Fibroblast of peridontal ligament (primary cell): ENCODE measurements around the gene RARB.

Source experiments
- DNase-seq: peaks from one replicate; pipeline ENCODE4 v3.0.0-alpha.2; 2010; ENCODE audit errors: extremely low read depth

The RARB gene

DNA sequence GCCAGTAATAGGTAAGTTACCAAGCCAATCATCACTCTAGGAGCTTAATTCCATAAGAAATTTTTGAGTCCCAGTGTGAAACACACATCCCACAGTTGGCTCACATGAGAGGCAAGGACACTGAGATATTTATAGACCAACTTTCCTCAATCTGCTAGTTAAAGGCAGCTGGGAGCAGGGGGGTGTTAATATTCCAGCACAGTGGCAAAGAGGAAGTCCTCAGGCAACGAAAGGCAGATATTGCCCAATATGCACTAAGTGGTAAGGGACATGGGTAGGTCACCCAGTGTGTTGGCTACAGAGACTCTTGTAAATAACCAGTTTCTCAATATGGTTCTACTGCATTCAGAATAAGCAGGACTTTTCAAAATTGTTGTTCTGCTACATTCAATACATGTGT, 175.6 kb downstream of the RARB start:
- DNase-seq = no peak

DNA sequence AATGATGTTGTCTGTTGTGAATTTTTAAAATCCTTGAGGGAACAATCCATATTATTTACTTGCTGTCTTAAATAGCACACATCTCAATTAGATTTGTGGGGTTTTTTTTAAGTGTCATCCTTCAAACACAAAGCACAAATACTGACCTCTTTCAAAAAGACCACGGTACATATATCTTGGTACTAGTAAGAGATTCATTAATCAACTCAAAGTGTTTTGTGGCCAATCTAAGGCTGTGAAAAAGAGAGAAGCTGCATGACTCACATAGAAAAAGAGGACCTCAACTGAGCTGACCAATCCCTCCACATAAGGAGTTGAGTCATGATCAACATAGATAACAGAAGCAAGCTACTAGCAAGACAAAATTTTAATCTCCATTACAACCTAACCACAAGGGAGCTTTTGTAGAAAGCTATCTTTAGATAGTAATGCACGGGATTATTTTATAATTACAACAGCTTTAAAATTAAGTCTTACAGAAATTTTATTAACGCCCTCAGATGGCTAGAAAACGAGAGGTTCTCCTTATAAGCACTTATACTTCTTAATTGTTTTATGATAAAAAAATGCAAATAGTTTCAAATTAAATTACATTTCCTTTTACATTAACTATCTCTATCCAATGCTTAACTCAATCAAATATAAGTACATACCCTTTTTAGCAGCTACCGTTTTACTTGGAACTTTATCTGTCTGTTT, 176.2 kb downstream of the RARB start:
- peak; percentile 66 for DNase-seq

DNA sequence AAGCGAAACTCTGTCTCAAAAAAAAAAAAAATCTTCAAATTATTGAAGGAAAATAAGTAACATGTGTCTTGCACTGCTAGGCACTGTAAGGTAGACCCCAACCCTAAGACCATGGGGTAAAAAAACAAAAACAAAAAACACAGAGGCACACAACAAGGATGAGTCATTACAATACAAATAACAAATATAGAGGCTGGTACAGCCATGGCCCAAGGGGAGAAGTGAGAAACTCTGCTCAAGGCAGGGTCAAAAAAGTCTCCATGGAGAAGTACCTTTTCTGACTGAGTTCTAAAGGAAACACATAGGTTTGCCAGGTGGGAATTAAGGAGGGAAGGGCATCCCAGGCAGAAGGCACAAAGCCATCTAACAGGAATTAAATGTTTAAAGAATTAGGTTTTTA, 182.1 kb downstream of the RARB start:
- DNase-seq = no peak

DNA sequence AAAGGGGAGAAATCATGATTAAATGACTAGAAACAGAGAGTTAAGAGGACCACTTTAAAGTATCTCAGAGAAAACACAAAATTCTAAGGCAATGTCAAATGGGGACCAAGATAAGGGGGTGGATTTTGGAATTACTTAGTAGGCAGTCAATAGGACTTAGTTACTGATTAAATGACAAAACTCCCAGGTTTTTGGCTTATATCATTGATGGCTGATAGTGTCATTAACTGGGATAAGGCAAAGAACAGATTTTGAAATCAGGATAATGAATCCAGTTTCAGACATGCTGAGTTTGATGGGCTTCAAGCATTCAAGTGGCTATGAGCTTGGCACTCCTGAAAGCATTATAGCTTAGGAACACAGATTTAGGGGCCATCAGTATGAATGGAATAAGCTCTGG, 182.7 kb downstream of the RARB start:
- no peak for DNase-seq

DNA sequence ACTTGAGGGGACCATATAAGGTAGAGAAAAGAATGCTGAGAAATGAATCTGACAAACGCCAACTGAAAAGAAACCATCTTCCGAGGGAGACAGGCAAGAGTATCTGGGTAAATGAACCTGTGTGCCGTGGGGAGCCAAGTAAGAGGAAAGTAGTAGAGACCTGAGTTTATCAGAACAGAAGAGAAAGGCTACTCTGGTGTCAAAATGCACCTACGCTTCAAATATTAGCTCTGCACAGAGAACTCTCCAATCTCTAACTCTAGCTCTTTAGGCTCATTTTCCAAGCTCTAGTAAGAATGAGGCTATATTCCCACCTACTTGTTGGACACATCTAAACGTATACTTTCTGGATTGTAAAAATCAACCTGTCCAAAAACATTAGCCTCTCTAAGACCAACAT, 183.1 kb downstream of the RARB start:
- no peak for DNase-seq

DNA sequence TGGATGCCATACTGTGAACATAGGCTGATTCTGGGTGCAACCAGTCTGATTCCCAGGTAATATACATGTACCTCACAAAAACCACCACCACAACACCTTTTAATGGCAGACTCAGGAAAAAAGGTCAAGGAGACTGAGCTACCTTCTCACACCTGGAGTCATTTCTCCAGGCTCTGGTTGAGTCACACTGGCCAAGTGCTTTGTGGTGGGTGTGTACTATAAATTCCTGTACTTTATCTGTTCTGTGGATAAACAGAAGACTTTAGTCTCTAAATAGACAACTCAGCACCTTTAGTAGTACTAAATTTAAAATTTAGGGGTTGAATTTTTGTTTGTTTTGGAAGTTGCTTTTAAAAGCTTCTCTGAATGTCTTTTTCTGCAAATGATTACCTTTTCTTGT, 190.0 kb downstream of the RARB start:
- DNase-seq = no peak

DNA sequence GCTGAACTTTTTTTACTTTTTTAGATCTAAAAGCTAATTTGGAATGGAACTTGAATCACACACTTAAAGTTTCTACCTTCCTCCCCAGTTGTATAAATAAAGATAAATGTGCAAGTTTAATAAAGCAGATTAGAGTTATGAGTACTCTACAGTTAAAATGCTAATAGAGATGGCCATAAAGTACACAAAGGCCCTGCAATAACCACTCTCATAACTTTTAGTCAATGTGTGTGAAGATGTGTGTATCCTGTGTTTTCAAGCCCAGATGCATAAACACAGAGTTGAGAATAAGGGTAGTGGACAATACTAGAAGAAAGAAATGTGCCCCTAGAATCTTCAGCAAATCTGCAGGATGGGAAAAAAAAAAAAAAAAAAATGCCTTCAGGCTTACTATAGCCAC, 191.3 kb downstream of the RARB start:
- no peak for DNase-seq

DNA sequence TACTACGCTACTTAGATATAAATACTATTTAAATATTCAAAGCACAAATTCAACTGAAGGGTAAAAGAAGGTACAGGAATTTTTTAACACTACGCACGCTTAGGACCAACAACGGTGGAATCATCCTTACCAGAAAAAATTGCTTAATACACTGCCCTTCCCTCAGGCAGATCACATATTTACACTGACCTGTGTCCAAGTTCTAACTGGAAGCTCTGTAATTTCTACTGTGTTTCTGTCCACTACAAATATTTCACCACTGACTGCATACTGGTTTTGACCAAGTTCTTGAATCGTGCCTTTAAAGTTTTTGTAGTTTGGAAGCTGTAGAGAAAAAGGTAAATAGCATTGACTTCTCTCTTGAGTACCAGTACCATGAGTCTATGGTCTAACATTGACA, 192.4 kb downstream of the RARB start:
- no peak for DNase-seq

DNA sequence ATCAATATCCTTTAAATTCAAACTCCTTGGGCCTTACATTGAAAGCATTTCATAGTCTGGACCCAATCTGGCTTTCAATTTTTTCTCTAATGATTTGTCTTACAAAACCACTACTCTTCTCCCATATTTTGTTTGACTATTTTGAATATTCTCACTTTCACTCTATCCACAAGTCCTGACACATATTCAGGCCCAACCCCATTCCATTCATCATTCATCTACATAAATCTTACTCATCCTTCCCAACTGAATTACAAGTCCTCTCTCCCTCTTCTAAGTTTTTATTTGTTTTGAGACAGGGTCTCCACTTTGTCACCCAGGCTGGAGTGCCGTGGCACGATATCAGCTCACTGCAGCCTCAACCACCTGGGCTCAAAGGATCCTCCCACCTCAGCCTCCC, 193.0 kb downstream of the RARB start:
- DNase-seq = no peak

DNA sequence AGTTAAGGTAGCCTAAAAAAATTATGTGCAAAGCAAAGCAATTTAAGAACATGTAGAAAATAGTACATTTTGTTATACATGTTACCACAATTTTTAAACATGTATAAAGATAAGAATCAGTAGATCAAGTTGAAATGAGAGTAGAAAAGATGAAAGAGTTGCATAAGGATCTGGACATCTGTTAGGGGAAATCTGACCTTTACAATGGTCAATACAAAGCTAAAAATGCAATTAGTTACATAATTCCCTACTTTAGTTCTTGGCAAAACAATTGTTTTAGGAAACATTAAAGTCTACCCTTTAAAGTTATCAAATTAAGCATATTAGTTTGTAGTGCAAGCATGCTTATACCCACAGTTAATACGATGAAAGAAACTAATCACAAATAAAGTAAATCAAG, 203.9 kb downstream of the RARB start:
- no peak for DNase-seq

DNA sequence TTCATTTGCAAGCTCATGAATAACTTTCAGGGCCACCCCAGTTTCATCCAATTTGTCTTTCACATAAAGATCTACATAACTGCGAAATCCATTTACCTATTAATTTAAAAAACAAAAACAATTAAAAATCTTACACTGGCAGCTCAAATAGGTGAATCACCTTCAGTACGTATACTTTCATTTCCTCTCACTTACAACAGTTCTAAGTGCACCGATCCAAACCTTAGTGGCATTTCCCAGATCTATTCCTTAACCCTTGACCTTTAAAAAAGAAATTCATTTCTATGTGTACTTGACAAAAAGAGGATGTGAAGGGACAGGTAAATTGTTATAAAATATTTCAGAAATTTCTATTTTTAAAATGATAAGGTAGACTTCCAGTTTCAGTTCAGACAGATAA, 205.9 kb downstream of the RARB start:
- no peak for DNase-seq

DNA sequence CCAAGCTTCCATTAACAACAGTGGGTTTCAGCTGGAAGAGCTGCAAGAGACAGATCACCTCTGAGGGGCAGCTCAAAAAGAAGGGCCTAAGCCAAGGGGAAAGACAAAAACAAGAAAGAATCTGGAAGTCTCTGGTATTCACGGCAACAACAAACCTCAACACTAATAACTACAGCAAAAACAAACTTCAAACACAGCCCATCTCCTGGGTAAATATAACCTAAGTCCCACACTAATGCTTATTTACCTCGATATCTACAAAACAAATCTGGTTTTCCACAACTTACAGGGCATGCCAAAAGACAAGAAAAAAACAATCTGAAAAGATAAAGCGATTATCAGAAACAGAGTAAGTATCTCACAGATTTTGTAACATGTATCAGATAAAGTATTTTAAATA, 207.0 kb downstream of the RARB start:
- no peak for DNase-seq
